Endothelial cell of umbilical vein (primary cell): ENCODE results near the gene NLN. TPM values are rescaled to one million over a fixed set of nuclear protein-coding genes. Genes with fewer than 3 reads are reported as not detected.

ENCODE experiments used
- BruUV-seq: library from RNA; stranded (reverse); fragments of 400-500 nt; replicated peaks from 2 replicates; lab custom pipeline; 2021; lab: Mats Ljungman, UMichigan
- CTCF ChIA-PET: fragments of 300-600, 350-600 bp; sonication (Branson Sonifier 250); formaldehyde crosslinking; loops from one replicate; lab custom pipeline; 2021; ENCODE audit warnings: antibody characterized with exemption, inconsistent platforms; lab: Charles Lee
- POLR2A ChIA-PET: fragments of 300-600, 350-600 bp; sonication (Branson Sonifier 250); formaldehyde crosslinking; loops from one replicate; lab custom pipeline; 2021; ENCODE audit warnings: antibody characterized with exemption, inconsistent platforms; lab: Charles Lee
- DNase-seq: peaks from one replicate; pipeline ENCODE4 v3.0.0-alpha.2; 2011; ENCODE audit warnings: low read depth, low spot score
- FAIRE-seq: peaks from 2 replicates; lab custom pipeline; 2011; peaks lifted over from hg19 to GRCh38; lab: Jason Lieb, UNC
- H2AFZ ChIP-seq: 2 replicates; pipeline ENCODE4 v1.6.0; 2012; ENCODE audit warnings: low read depth, low read length, control low read depth, inconsistent platforms
- H3K27ac ChIP-seq: 2 replicates; pipeline ENCODE4 v1.5.1; 2011; ENCODE audit warnings: low read depth, mild to moderate bottlenecking, control low read depth, low read length, moderate library complexity; ENCODE audit not compliant: insufficient read depth
- H3K27me3 ChIP-seq, 2 experiments: 2 replicates each; pipeline versions ENCODE4 v1.6.0 to v1.6.1; 2011; ENCODE audit warnings: low read length in 2 of 2, mixed read lengths in 1 of 2; ENCODE audit not compliant: control insufficient read depth in 2 of 2, insufficient read depth in 2 of 2
- H3K36me3 ChIP-seq, 2 experiments: 2 replicates in 1 of 2; 3 replicates in 1 of 2; pipeline ENCODE4 v1.5.1; 2011; ENCODE audit warnings: low read length in 2 of 2, mild to moderate bottlenecking in 1 of 2, moderate library complexity in 1 of 2; ENCODE audit not compliant: control insufficient read depth in 2 of 2, insufficient read depth in 2 of 2; ENCODE audit errors: extremely low read depth in 1 of 2
- H3K4me1 ChIP-seq: 3 replicates; pipeline ENCODE4 v1.5.1; 2011; ENCODE audit warnings: mild to moderate bottlenecking, low read length; ENCODE audit not compliant: control insufficient read depth, insufficient read depth; ENCODE audit errors: extremely low read depth
- H3K4me2 ChIP-seq: 2 replicates; pipeline ENCODE4 v1.6.1; 2011; ENCODE audit warnings: low read length, control low read depth, mixed read lengths; ENCODE audit not compliant: insufficient read depth
- H3K4me3 ChIP-seq, 3 experiments: fragments of 200-600 bp in 1 of 3; sonication (generic), shearing (Covaris generic) in 1 of 3; replicated peaks in 1 of 3; 2 replicates each; pipeline ENCODE4 v1.5.1; 2011 to 2016; ENCODE audit warnings: control low read depth in 3 of 3, low read length in 3 of 3, mild to moderate bottlenecking in 2 of 3, inconsistent platforms in 1 of 3, low read depth in 1 of 3, moderate library complexity in 1 of 3; ENCODE audit not compliant: insufficient read depth in 1 of 3
- H3K79me2 ChIP-seq: 2 replicates; pipeline ENCODE4 v1.6.0; 2012; ENCODE audit warnings: low read length, inconsistent platforms; ENCODE audit not compliant: control insufficient read depth, insufficient read depth
- H3K9ac ChIP-seq: replicated peaks from 2 replicates; pipeline ENCODE3; 2011; ENCODE audit warnings: low read length, control low read depth; ENCODE audit not compliant: insufficient read depth; ENCODE audit errors: extremely low read depth
- H3K9me1 ChIP-seq: replicated peaks from 3 replicates; pipeline ENCODE4 v1.6.0; 2011; ENCODE audit warnings: mild to moderate bottlenecking, low read length; ENCODE audit not compliant: control insufficient read depth, insufficient read depth; ENCODE audit errors: extremely low read depth
- H3K9me3 ChIP-seq: replicated peaks from 2 replicates; pipeline ENCODE4 v1.5.1; 2012; ENCODE audit warnings: low read length, inconsistent platforms; ENCODE audit not compliant: control insufficient read depth, insufficient read depth
- H4K20me1 ChIP-seq: replicated peaks from 2 replicates; pipeline ENCODE3; 2011; ENCODE audit warnings: mild to moderate bottlenecking, low read length; ENCODE audit not compliant: control insufficient read depth, insufficient read depth; ENCODE audit errors: extremely low read depth
- EZH2 ChIP-seq: IDR thresholded peaks from 2 replicates; pipeline ENCODE4 v1.6.1; 2012; ENCODE audit warnings: borderline replicate concordance, low read depth, mild to moderate bottlenecking, moderate library complexity, low read length, inconsistent platforms; ENCODE audit not compliant: severe bottlenecking
- FOS ChIP-seq: IDR thresholded peaks from 2 replicates; pipeline ENCODE4 v1.6.1; 2011; ENCODE audit warnings: mild to moderate bottlenecking, low read length, moderate library complexity, borderline replicate concordance; ENCODE audit not compliant: insufficient read depth
- GATA2 ChIP-seq: IDR thresholded peaks from 2 replicates; pipeline ENCODE4 v1.7.0; 2011; ENCODE audit warnings: low read depth, mild to moderate bottlenecking, moderate library complexity, mixed read lengths, low read length; ENCODE audit not compliant: insufficient read length, insufficient read depth
- JUN ChIP-seq: IDR thresholded peaks from 2 replicates; pipeline ENCODE4 v1.6.1; 2011; ENCODE audit warnings: borderline replicate concordance, low read depth; ENCODE audit not compliant: insufficient read length, insufficient read depth
- MAX ChIP-seq: IDR thresholded peaks from 2 replicates; pipeline ENCODE4 v1.6.1; 2011; ENCODE audit not compliant: insufficient read depth, insufficient read length
- MYC ChIP-seq: IDR thresholded peaks from one replicate; pipeline ENCODE4 v1.6.1; 2011; ENCODE audit warnings: mild to moderate bottlenecking, low read depth, low read length
- POLR2A ChIP-seq: IDR thresholded peaks from 2 replicates; pipeline ENCODE4 v1.6.1; 2012; ENCODE audit warnings: low read depth, mild to moderate bottlenecking, control low read depth, low read length
- POLR2AphosphoS5 ChIP-seq: IDR thresholded peaks from 2 replicates; pipeline ENCODE4 v1.6.1; 2012; ENCODE audit warnings: low read depth, mild to moderate bottlenecking, control low read depth, low read length, moderate library complexity; ENCODE audit not compliant: insufficient read depth
- dilution Hi-C: fragments of 300-500 bp; cut with MboI; formaldehyde crosslinking; loops from one replicate; pipeline ENCODE4 v1.15.0; 2019; ENCODE audit warnings: low sequenced_read_pairs; ENCODE audit not compliant: extremely low pct_ligation_motif_present
- intact Hi-C: fragments of 100-400 bp; cut with micrococcal nuclease; formaldehyde crosslinking; loops from one replicate; pipeline ENCODE4 v1.10.0; 2022
- polyA plus RNA-seq, 4 experiments: library from polyadenylated mRNA; depleted of rRNA in 3 of 4; stranded (reverse) in 3 of 4; unstranded in 1 of 4; fragments of >200 nt; gene quantifications; 2 replicates each; pipeline versions ENCODE4 v1.2.1 to v1.2.3, GENCODE V29; 2011 to 2012; ENCODE audit warnings: missing spikeins in 1 of 4
- total RNA-seq: library from RNA; stranded (reverse); gene quantifications from 2 replicates; pipeline ENCODE4 v1.2.3, GENCODE V29; 2021
- TF ChIP-seq, protein P1 (sequence below), 2 donors: IDR thresholded peaks; 1 replicate in 1 of 2; 2 replicates in 1 of 2; pipeline ENCODE4 v1.5.1; 2011; ENCODE audit warnings: low read length in 2 of 2, mild to moderate bottlenecking in 2 of 2, moderate library complexity in 2 of 2, control low read depth in 1 of 2, inconsistent platforms in 1 of 2, low read depth in 1 of 2; ENCODE audit not compliant: insufficient read depth in 1 of 2; ENCODE audit errors: extremely low read depth in 1 of 2

NLN gene
- total and polyA plus RNA-seq, 2 donors (not counting 3 experiments of a cell fraction or from before 2014, with no cell fraction given), result 14.2 to 63.3 TPM

DNA sequence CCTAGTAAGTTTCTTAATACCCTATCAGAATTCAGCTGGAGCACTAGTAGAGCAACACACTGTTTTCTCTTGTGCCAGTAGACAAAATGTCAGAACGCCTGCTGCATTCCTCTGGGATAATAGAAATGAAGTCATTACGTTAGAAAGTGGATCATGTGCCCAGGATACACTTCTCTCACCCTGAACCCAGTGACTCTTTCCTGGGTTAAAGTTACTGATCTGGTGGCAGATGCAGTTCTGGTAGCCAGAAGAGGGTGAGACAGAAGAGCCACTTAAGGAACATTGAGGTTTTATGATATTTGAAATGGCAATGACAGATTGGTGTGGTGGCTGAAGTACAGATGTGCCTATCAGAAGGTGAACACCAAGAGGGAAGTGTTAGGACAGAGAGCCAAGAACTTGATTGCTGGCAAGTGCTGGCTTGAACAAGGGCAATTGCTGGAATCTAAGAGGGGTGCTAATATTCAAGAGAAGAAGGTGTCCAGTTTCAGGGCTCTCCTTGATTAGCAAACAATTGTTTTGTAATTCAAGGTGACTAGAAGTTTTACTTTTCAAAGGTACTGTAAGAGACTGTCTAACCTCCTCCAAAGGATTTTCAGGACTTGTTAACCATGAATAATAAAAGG, 110.7 kb downstream of the NLN start:
- dilution Hi-C loops (no loop called here), intact Hi-C loops (no loop called here)
- no peak for DNase-seq
- Histone ChIP-seq H3K4me3 (no peak overlapping the region), H3K9ac (no peak overlapping the region), H3K79me2 (no peaks in the 10 kb centered on the region), H3K4me1 (no peaks in the 10 kb centered on the region), H4K20me1 (no peaks in the 10 kb centered on the region), H3K4me2 (no peak overlapping the region), H3K36me3 (no peaks in the 10 kb centered on the region), H3K9me1 (no peaks in the 10 kb centered on the region), H3K9me3 (no peaks in the 10 kb centered on the region), H3K27ac (no peak overlapping the region), H3K27me3 (no peaks in the 10 kb centered on the region), H2AFZ (no peak overlapping the region)
- ChIA-PET POLR2A (no interaction called here), CTCF (no interaction called here)
- no peak for FAIRE-seq
- TF ChIP-seq GATA2 (no peak), JUN (no peak), MAX (no peak), POLR2AphosphoS5 (no peak), MYC (no peak), FOS (no peak), EZH2 (no peak), POLR2A (no peak)
- TF ChIP-seq, protein P1, sequence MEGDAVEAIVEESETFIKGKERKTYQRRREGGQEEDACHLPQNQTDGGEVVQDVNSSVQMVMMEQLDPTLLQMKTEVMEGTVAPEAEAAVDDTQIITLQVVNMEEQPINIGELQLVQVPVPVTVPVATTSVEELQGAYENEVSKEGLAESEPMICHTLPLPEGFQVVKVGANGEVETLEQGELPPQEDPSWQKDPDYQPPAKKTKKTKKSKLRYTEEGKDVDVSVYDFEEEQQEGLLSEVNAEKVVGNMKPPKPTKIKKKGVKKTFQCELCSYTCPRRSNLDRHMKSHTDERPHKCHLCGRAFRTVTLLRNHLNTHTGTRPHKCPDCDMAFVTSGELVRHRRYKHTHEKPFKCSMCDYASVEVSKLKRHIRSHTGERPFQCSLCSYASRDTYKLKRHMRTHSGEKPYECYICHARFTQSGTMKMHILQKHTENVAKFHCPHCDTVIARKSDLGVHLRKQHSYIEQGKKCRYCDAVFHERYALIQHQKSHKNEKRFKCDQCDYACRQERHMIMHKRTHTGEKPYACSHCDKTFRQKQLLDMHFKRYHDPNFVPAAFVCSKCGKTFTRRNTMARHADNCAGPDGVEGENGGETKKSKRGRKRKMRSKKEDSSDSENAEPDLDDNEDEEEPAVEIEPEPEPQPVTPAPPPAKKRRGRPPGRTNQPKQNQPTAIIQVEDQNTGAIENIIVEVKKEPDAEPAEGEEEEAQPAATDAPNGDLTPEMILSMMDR (IDR thresholded peaks at IDR 0.05; ENCODE audit: extremely low read depth in 1 of 2, insufficient read depth in 1 of 2, low read depth in 1 of 2, low read length in 2 of 2), result no peak
- BruUV-seq, result no TSS peak
